Psoas muscle (tissue), 8 donors: Measurements from ENCODE around the gene PTBP3. TPM values are rescaled to one million over a fixed set of nuclear protein-coding genes. Genes with fewer than 3 reads are reported as not detected.

Experiments used
- ATAC-seq, 4 donors: fragments of 200-7000 bp; cut with Tn5 transposase; one replicate each; pipeline ENCODE4 v1.9.1; 2020; ENCODE audit warnings: moderate library complexity in 3 of 4, mild to moderate bottlenecking in 2 of 4
- DNase-seq, 2 donors: peaks; one replicate each; pipeline ENCODE4 v3.0.0-alpha.2; 2020
- H3K27ac ChIP-seq: fragments of 200-600 bp; one replicate; pipeline ENCODE4 v1.8.0; 2022
- H3K27me3 ChIP-seq, 3 donors: fragments of 200-600 bp in 1 of 3; one replicate each; pipeline versions ENCODE4 v1.6.1 to v1.8.0; 2013 to 2022; ENCODE audit warnings: low read length in 2 of 3, mild to moderate bottlenecking in 2 of 3, moderate library complexity in 1 of 3; ENCODE audit not compliant: insufficient read depth in 3 of 3
- H3K36me3 ChIP-seq, 2 donors: fragments of 200-600 bp in 1 of 2; one replicate each; pipeline versions ENCODE4 v1.6.1 to v1.8.0; 2013 to 2022; ENCODE audit warnings: low read depth in 1 of 2, mild to moderate bottlenecking in 1 of 2, moderate library complexity in 1 of 2; ENCODE audit not compliant: insufficient read depth in 1 of 2
- H3K4me1 ChIP-seq: fragments of 200-600 bp; one replicate; pipeline ENCODE4 v1.8.0; 2022
- H3K4me3 ChIP-seq: fragments of 200-600 bp; one replicate; pipeline ENCODE4 v1.8.0; 2022; ENCODE audit warnings: mild to moderate bottlenecking
- H3K9me3 ChIP-seq: fragments of 200-600 bp; one replicate; pipeline ENCODE4 v1.8.0; 2022
- CTCF ChIP-seq: fragments of 200-600 bp; IDR thresholded peaks from one replicate; pipeline ENCODE4 v1.8.0; 2022; ENCODE audit warnings: antibody characterized with exemption
- WGBS, 3 donors: extraction: QIAGEN DNeasy Blood & Tissue Kit; methylation state at CpG; one replicate each; pipeline versions ENCODE4 v1.1.6 to v1.1.7; 2013; 5-methylcytosine and 5-hydroxymethylcytosine counted together
- intact Hi-C, 2 donors: fragments of 100-400 bp; cut with DNase I; formaldehyde crosslinking; loops; one replicate each; pipeline versions ENCODE4 v1.11.0 to v1.14.2; 2022
- polyA plus RNA-seq, 3 donors: library from polyadenylated mRNA; stranded (reverse); fragments of 200-250 nt; gene quantifications; one replicate each; pipeline ENCODE4 v1.2.3, GENCODE V29; 2013
- total RNA-seq, 4 donors: library from RNA; stranded (reverse); fragmentation: NEBNext Ultra II Directional in 2 of 4; extraction: Animal tissue kit (Norgen Biotek cat#: 25700) in 2 of 4; gene quantifications; one replicate each; pipeline versions ENCODE4 v1.2.1 to v1.2.4, GENCODE V29; 2021 to 2023
- donor health status: healthy with polysubstance abuse.
- donor health status: DM: no; HTN: no; CAD: no; lungs with moderate emphysema.
- donor health status: Bipolar disorder and iron deficiency.
- donor health status: healthy.
- donor health status: DM: yes; HTN: yes; CAD: no.
- donor health status: DM: no; HTN: no; CAD: no.
- donor health status: DM: no; HTN: no; CAD: no.
- donor health status: DM: yes; HTN: yes; CAD: no.

Gene PTBP3
- total and polyA plus RNA-seq, 7 donors: 2.8 to 26.9 (median 9.1) TPM

GRCh38 chr9:112212926-112213325 is 120.5 kb downstream of the PTBP3 start:
- no peak for ATAC-seq
- WGBS, 3 donors: 87 to 95% (median 94%) methylated on average over 2 of the region's 2 CpGs
- Histone ChIP-seq H3K4me3 (no peak overlapping the region), H3K36me3 (peaks cover 4 to 39% of the 10 kb centered on the region in 2 donors), H3K27me3 (no peaks in the 10 kb centered on the region), H3K4me1 (no peaks in the 10 kb centered on the region), H3K9me3 (no peaks in the 10 kb centered on the region), H3K27ac (no peak overlapping the region)
- no peak for TF ChIP-seq CTCF
- DNase-seq: no peak
- intact Hi-C loops: no loop called here

- no peak overlapping the region for H3K4me3 ChIP-seq
- no peak overlapping the region for H3K27ac ChIP-seq
- 97 to 100% (median 100%) methylated on average over 1 of the region's 1 CpG for WGBS, 3 donors
- H3K27me3 ChIP-seq: no peaks in the 10 kb centered on the region
- no peaks in the 10 kb centered on the region for H3K9me3 ChIP-seq
- H3K36me3 ChIP-seq: peaks cover 4 to 20% of the 10 kb centered on the region in 2 donors
- intact Hi-C loops: no loop called here
- TF ChIP-seq CTCF: no peak
- no peaks in the 10 kb centered on the region for H3K4me1 ChIP-seq
- ATAC-seq (no peak), DNase-seq (no peak)
These were observed 126.0 kb downstream of the PTBP3 start for GRCh38 chr9:112207451-112207850.

GRCh38 chr9:112203536-112203935 is 129.9 kb downstream of the PTBP3 start:
- no peaks in the 10 kb centered on the region for H3K9me3 ChIP-seq
- peaks cover 0 to 3% of the 10 kb centered on the region in 2 donors for H3K36me3 ChIP-seq
- no peak for TF ChIP-seq CTCF
- no peaks in the 10 kb centered on the region for H3K27me3 ChIP-seq
- no peak overlapping the region for H3K27ac ChIP-seq
- ATAC-seq (no peak), DNase-seq (no peak)
- H3K4me1 ChIP-seq: no peaks in the 10 kb centered on the region
- intact Hi-C loops: no loop called here
- H3K4me3 ChIP-seq: no peak overlapping the region
- WGBS, 3 donors: 63 to 83% (median 76%) methylated on average over 2 of the region's 2 CpGs

GRCh38 chr9:112200711-112201110 is 132.7 kb downstream of the PTBP3 start:
- no peaks in the 10 kb centered on the region for H3K9me3 ChIP-seq
- no peak overlapping the region for H3K4me3 ChIP-seq
- DNase-seq: no peak
- no peak for TF ChIP-seq CTCF
- H3K36me3 ChIP-seq: peaks cover 0 to 2% of the 10 kb centered on the region in 2 donors
- no peaks in the 10 kb centered on the region for H3K27me3 ChIP-seq
- 77 to 84% (median 79%) methylated on average over 5 of the region's 5 CpGs for WGBS, 3 donors
- no peak for ATAC-seq
- intact Hi-C loops: no loop called here
- no peaks in the 10 kb centered on the region for H3K4me1 ChIP-seq
- no peak overlapping the region for H3K27ac ChIP-seq

GRCh38 chr9:112198646-112199045 is 134.8 kb downstream of the PTBP3 start:
- intact Hi-C loops: no loop called here

More at GRCh38 chr9:112198646-112199045, 134.8 kb downstream of the PTBP3 start:
- H3K27ac ChIP-seq: no peak overlapping the region
- no peak for TF ChIP-seq CTCF
- DNase-seq (no peak), ATAC-seq (no peak)
- no peaks in the 10 kb centered on the region for H3K9me3 ChIP-seq
- no peaks in the 10 kb centered on the region for H3K4me1 ChIP-seq
- H3K27me3 ChIP-seq: no peaks in the 10 kb centered on the region
- no peak overlapping the region for H3K4me3 ChIP-seq
- no peaks in the 10 kb centered on the region for H3K36me3 ChIP-seq
- 71 to 85% (median 83%) methylated on average over 4 of the region's 4 CpGs for WGBS, 3 donors
